ENCODE measurements around the gene TTLL5. TPM values are rescaled to one million over a fixed set of nuclear protein-coding genes. Genes with fewer than 3 reads are reported as not detected.
A peak's percentile ranks its signal among the peaks of the same experiment; 100 is the strongest.

Gene TTLL5
- polyA plus RNA-seq, 3 donors: 4.2 to 7.2 (median 4.7) TPM

DNA sequence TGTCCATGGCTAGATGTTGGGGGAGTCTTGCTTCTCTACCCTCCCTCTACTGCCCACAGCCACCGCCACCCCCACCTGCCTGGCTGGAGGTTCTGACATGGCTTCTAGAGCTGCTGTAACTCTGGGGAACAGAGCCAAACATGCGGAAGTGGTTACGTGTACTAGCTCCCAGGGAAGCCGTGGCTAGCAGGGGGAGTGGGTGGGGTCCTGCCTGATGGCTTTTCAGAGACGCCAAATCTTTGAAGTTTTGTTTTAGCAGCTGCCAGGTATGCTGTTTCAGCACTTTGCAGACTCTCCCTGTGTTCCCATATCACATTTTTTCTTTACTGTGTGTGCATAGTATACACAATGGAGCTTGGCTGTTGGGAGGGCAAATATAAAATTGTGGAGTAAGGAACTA is 170.4 kb downstream of the TTLL5 start:
- H3K4me3 Mint-ChIP-seq: peak overlapping the region; percentile 17 to 73
- peak; percentile 31 to 43 (median 39) for DNase-seq
- intact Hi-C loops (cut with micrococcal nuclease): no loop called here

DNA sequence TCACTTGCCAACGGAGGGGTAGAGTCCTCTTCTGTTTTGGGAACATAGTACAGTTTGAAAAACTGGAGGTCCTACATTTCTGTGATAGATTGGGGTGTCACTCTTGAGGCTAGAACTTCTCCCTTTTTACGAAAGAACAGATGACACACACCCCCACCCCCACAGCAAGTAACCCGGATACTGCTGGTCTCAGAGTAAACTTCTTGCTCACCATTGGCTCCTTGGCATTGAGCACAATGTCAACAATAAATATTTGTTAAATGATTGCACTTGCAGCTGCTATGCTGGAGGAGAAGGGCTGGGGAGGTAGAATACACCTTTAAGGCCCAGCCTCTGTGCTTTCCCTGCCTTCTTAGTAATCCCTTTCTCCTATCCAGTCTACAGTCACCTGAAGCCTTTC is 170.9 kb downstream of the TTLL5 start:
- Histone ChIP-seq H3K9me3 (replicated peaks in 1 of 2; ENCODE audit: control insufficient read depth in 1 of 2, insufficient read depth in 1 of 2, low read length in 2 of 2) (no peaks in the 10 kb centered on the region), H3K4me2 (replicated peaks; ENCODE audit: extremely low read depth, low read length, poor library complexity, severe bottlenecking) (peak overlapping the region; percentile 48), H4K20me1 (ENCODE audit: insufficient read depth, low read length) (no peaks in the 10 kb centered on the region), H3K9ac (ENCODE audit: insufficient read depth, low read length, poor library complexity, severe bottlenecking) (no peak overlapping the region), H3K79me2 (ENCODE audit: insufficient read depth, low read length) (no peaks in the 10 kb centered on the region), H3K4me1 (ENCODE audit: control insufficient read depth in 1 of 2, insufficient read depth in 2 of 2, low read length in 2 of 2) (peaks cover 9 to 12% of the 10 kb centered on the region in 2 donors), H3K36me3 (replicated peaks in 1 of 2; ENCODE audit: control insufficient read depth in 1 of 2, insufficient read depth in 2 of 2, low read length in 2 of 2) (peaks cover 0 to 11% of the 10 kb centered on the region in 2 donors), H3K4me3 (replicated peaks in 1 of 3; ENCODE audit: low read depth in 2 of 3, low read length in 3 of 3) (peak overlapping the region in 2 of 3 experiments; percentile 15 to 49), H3K27ac (ENCODE audit: low read depth in 1 of 2, low read length in 2 of 2) (peak overlapping the region in 1 of 2 donors; percentile 73), H3K27me3 (ENCODE audit: control insufficient read depth in 2 of 2, insufficient read depth in 2 of 2, low read length in 2 of 2) (no peaks in the 10 kb centered on the region), H2AFZ (ENCODE audit: insufficient read depth, low read depth, low read length, poor library complexity, severe bottlenecking) (peak overlapping the region; percentile 52)
- Mint-ChIP-seq H3K36me3 (peaks cover 8 to 13% of the 10 kb centered on the region in 2 donors), H3K27me3 (ENCODE audit: low read depth in 3 of 3) (peaks cover 0 to 1% (median 0%) of the 10 kb centered on the region in 3 donors), H3K9me3 (no peaks in the 10 kb centered on the region), H3K4me3 (peak overlapping the region in 1 of 2 donors; percentile 73), H3K27ac (peak overlapping the region in 6 of 7 donors; percentile 42 to 83 (median 72)), H3K4me1 (peaks cover 11% of the 10 kb centered on the region)
- intact Hi-C loops (cut with micrococcal nuclease): no loop called here
- TF ChIP-seq, protein P1, sequence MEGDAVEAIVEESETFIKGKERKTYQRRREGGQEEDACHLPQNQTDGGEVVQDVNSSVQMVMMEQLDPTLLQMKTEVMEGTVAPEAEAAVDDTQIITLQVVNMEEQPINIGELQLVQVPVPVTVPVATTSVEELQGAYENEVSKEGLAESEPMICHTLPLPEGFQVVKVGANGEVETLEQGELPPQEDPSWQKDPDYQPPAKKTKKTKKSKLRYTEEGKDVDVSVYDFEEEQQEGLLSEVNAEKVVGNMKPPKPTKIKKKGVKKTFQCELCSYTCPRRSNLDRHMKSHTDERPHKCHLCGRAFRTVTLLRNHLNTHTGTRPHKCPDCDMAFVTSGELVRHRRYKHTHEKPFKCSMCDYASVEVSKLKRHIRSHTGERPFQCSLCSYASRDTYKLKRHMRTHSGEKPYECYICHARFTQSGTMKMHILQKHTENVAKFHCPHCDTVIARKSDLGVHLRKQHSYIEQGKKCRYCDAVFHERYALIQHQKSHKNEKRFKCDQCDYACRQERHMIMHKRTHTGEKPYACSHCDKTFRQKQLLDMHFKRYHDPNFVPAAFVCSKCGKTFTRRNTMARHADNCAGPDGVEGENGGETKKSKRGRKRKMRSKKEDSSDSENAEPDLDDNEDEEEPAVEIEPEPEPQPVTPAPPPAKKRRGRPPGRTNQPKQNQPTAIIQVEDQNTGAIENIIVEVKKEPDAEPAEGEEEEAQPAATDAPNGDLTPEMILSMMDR (IDR thresholded peaks at IDR 0.05): no peak
- WGBS (ENCODE audit: insufficient coverage): no CpG with 5 or more reads among the region's 3 CpGs
- DNase-seq: peak; percentile 18 to 37 (median 18)

More for the DNA sequence above, 170.4 kb downstream of the TTLL5 start:
- Histone ChIP-seq H2AFZ (ENCODE audit: insufficient read depth, low read depth, low read length, poor library complexity, severe bottlenecking) (peak overlapping the region; percentile 52), H3K9ac (ENCODE audit: insufficient read depth, low read length, poor library complexity, severe bottlenecking) (no peak overlapping the region), H3K79me2 (ENCODE audit: insufficient read depth, low read length) (no peaks in the 10 kb centered on the region), H3K27me3 (ENCODE audit: control insufficient read depth in 2 of 2, insufficient read depth in 2 of 2, low read length in 2 of 2) (no peaks in the 10 kb centered on the region), H3K4me3 (replicated peaks in 1 of 3; ENCODE audit: low read depth in 2 of 3, low read length in 3 of 3) (peak overlapping the region in 2 of 3 experiments; percentile 15 to 49), H3K27ac (ENCODE audit: low read depth in 1 of 2, low read length in 2 of 2) (peak overlapping the region; percentile 23 to 73), H3K9me3 (replicated peaks in 1 of 2; ENCODE audit: control insufficient read depth in 1 of 2, insufficient read depth in 1 of 2, low read length in 2 of 2) (no peaks in the 10 kb centered on the region), H3K36me3 (replicated peaks in 1 of 2; ENCODE audit: control insufficient read depth in 1 of 2, insufficient read depth in 2 of 2, low read length in 2 of 2) (peaks cover 0 to 11% of the 10 kb centered on the region in 2 donors), H4K20me1 (ENCODE audit: insufficient read depth, low read length) (no peaks in the 10 kb centered on the region), H3K4me1 (ENCODE audit: control insufficient read depth in 1 of 2, insufficient read depth in 2 of 2, low read length in 2 of 2) (peaks cover 9 to 12% of the 10 kb centered on the region in 2 donors), H3K4me2 (replicated peaks; ENCODE audit: extremely low read depth, low read length, poor library complexity, severe bottlenecking) (peak overlapping the region; percentile 48)
- 42% methylated on average over 3 of the region's 5 CpGs for WGBS (ENCODE audit: insufficient coverage)
- Mint-ChIP-seq H3K9me3 (no peaks in the 10 kb centered on the region), H3K36me3 (peaks cover 8 to 13% of the 10 kb centered on the region in 2 donors), H3K27ac (peak overlapping the region in 6 of 7 donors; percentile 42 to 83 (median 72)), H3K27me3 (ENCODE audit: low read depth in 3 of 3) (peaks cover 0 to 1% (median 0%) of the 10 kb centered on the region in 3 donors), H3K4me1 (peaks cover 11% of the 10 kb centered on the region)
- TF ChIP-seq, protein P1 (IDR thresholded peaks at IDR 0.05): no peak

All from CD14-positive monocyte (primary cell).